HG03460 (cell line): ENCODE results near the gene AP3B2.
A peak's percentile ranks its signal among the peaks of the same experiment; 100 is the strongest.
"Not testable (repeated sequence)": the region's sequence is repeated elsewhere in the genome, so short reads cannot be mapped to it uniquely, and the experiment has no call there.

Experiments
- ATAC-seq: cut with Tn5 transposase; IDR thresholded peaks from one replicate; pipeline ENCODE4 v1.9.1; 2021; ENCODE audit not compliant: unreplicated experiment

AP3B2 gene

GRCh38 chr15:82709421-82710207 lies at the start of gene AP3B2:
Gene AP3B2, minus strand, starts transcription at chr15:82709875. Its CDS starts 169 bp downstream, at chr15:82709706.
- peak; percentile 89 for ATAC-seq

- no peak for ATAC-seq
Observed at GRCh38 chr15:82751308-82751707, 41.6 kb upstream of the AP3B2 start.

GRCh38 chr15:82750831-82751180 lies 41.1 kb upstream of the AP3B2 start:
- ATAC-seq = peak; percentile 36

- ATAC-seq = peak; percentile 94
Observed at GRCh38 chr15:82749951-82750830, 40.5 kb upstream of the AP3B2 start.

- ATAC-seq = no peak
Observed at GRCh38 chr15:82748315-82748714, 38.6 kb upstream of the AP3B2 start.

GRCh38 chr15:82743810-82744209 lies 34.1 kb upstream of the AP3B2 start:
- ATAC-seq = no peak

- no peak for ATAC-seq
Observed at GRCh38 chr15:82742134-82742533, 32.5 kb upstream of the AP3B2 start.

- ATAC-seq = no peak
Observed at GRCh38 chr15:82739086-82739485, 29.4 kb upstream of the AP3B2 start.

- no peak for ATAC-seq
Observed at GRCh38 chr15:82737975-82738374, 28.3 kb upstream of the AP3B2 start.

GRCh38 chr15:82731527-82731926 lies 21.9 kb upstream of the AP3B2 start:
- no peak for ATAC-seq

GRCh38 chr15:82730022-82730530 lies 20.4 kb upstream of the AP3B2 start:
- no peak for ATAC-seq

GRCh38 chr15:82726816-82727215 lies 17.1 kb upstream of the AP3B2 start:
- no peak for ATAC-seq

- no peak for ATAC-seq
Observed at GRCh38 chr15:82715003-82715402, 5.3 kb upstream of the AP3B2 start.

- no peak for ATAC-seq
Observed at GRCh38 chr15:82714016-82714415, 4.3 kb upstream of the AP3B2 start.

- ATAC-seq = no peak
Observed at GRCh38 chr15:82712036-82712435, 2.4 kb upstream of the AP3B2 start.

- ATAC-seq = no peak
Observed at GRCh38 chr15:82710926-82711490, 1.3 kb upstream of the AP3B2 start.

- ATAC-seq = no peak
Observed at GRCh38 chr15:82710208-82710555, 507 bp upstream of the AP3B2 start.

GRCh38 chr15:82709081-82709420 lies 624 bp downstream of the AP3B2 start:
- no peak for ATAC-seq

GRCh38 chr15:82705856-82706255 lies 3.8 kb downstream of the AP3B2 start:
- not testable (repeated sequence) for ATAC-seq

GRCh38 chr15:82699726-82700125 lies 9.9 kb downstream of the AP3B2 start:
- ATAC-seq = no peak

GRCh38 chr15:82698711-82699345 lies 10.8 kb downstream of the AP3B2 start:
- no peak for ATAC-seq
